ENCODE results near the gene CCDC106. TPM values are rescaled to one million over a fixed set of nuclear protein-coding genes. Genes with fewer than 3 reads are reported as not detected.

CCDC106 gene
- 2.6 TPM for polyA plus RNA-seq (2012; ENCODE audit: insufficient read depth, insufficient read length)

- peak; percentile 57 for DNase-seq (ENCODE audit: low read depth, low spot score)
- peak within 1 kb of the TSS; percentile 68 for H3K4me3 ChIP-seq (ENCODE audit: low read length)
Measured at GRCh38 chr19:55647732-55648584, at the start of gene CCDC106. Gene CCDC106, plus strand, starts transcription at chr19:55648212. Its CDS starts 835 bp downstream, at chr19:55649047.

GRCh38 chr19:55598719-55599467, 49.1 kb upstream of the CCDC106 start:
- H3K4me3 ChIP-seq (ENCODE audit: low read length), result peak overlapping the region; percentile 84
- DNase-seq (ENCODE audit: low read depth, low spot score), result peak; percentile 97

DNA sequence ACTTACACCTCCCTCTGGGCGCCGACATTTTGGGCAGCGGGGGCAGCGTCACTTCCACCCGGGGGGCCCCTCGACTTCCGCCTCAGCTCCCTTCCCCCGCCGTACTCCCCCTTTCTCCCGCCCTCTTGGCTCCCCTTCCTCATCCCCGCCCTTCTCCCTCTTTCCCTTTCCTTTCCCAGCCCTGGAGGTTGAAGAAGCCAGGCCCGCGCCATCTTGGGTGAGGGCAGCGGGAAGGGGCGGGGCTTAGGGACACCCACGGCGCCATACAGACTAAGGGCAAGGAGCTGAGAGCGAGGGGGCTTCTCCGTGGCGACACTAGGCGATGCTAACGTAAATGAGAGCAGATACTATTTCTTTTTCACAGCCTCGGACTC, 48.6 kb upstream of the CCDC106 start, which contains the start of gene FIZ1:
Gene FIZ1, minus strand, starts transcription at position 50 of the 374 bp plus-strand sequence. CDS start 1,652 bp downstream, outside the sequence.
- peak within 1 kb of the TSS; percentile 84 for H3K4me3 ChIP-seq (ENCODE audit: low read length)
- peak; percentile 99 for DNase-seq (ENCODE audit: low read depth, low spot score)

DNA sequence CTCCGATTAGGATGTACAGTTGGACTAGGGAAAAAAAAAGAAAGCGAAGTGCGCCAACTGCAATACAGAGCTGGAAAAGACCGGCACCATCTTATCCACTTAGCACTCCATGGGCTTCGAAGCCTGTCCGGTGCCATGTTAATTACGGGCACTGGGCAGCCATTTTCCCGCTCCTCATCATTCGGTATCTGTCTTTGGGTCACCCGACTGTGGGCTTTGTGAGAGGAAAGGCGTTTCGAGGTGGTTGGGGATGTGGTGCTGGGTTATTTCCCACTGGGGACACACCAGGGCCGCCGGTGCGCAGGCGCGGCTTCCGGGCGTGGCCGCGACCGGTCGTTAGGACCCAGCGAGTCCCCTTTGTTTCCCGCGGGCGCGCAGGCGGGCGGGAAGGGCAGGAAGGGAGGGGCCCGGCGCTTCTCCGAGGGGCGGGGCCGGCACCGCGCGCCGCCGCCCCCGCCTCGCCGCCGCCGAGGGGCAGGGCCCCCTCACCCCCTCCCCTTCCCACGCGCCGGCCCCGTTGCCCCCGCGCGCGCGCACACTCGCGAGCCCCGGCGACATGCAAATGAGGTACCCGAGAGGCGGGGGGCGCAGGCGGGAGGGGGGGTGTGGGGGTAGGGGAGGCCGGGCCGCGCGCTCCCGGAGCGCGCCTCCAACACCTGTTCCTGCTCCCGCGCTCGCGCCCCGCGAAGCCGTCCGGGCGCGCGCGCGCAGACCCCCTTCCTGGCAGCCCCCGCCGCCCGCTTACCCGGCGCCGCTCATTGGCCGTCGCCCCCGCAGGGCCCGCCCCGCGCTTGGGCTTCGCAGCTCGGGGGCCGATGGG, 48.0 kb upstream of the CCDC106 start, which contains the start of gene ZNF524:
Gene ZNF524, plus strand, starts transcription at position 447 of the 820 bp plus-strand sequence. CDS start 1,825 bp downstream, outside the sequence.
- H3K4me3 ChIP-seq (ENCODE audit: low read length), result peak within 1 kb of the TSS; percentile 84
- peak; percentile 89 for DNase-seq (ENCODE audit: low read depth, low spot score)

GRCh38 chr19:55600662-55601028, 47.4 kb upstream of the CCDC106 start:
- peak overlapping the region; percentile 74 for H3K4me3 ChIP-seq (ENCODE audit: low read length)
- no peak for DNase-seq (ENCODE audit: low read depth, low spot score)

- no peak for DNase-seq (ENCODE audit: low read depth, low spot score)
- H3K4me3 ChIP-seq (ENCODE audit: low read length), result peak overlapping the region; percentile 74
Measured at GRCh38 chr19:55601084-55601483, 46.9 kb upstream of the CCDC106 start.

GRCh38 chr19:55602104-55603001, 45.7 kb upstream of the CCDC106 start:
- no peak overlapping the region for H3K4me3 ChIP-seq (ENCODE audit: low read length)
- no peak for DNase-seq (ENCODE audit: low read depth, low spot score)

GRCh38 chr19:55603115-55603514, 44.9 kb upstream of the CCDC106 start:
- no peak overlapping the region for H3K4me3 ChIP-seq (ENCODE audit: low read length)
- DNase-seq (ENCODE audit: low read depth, low spot score), result no peak

DNA sequence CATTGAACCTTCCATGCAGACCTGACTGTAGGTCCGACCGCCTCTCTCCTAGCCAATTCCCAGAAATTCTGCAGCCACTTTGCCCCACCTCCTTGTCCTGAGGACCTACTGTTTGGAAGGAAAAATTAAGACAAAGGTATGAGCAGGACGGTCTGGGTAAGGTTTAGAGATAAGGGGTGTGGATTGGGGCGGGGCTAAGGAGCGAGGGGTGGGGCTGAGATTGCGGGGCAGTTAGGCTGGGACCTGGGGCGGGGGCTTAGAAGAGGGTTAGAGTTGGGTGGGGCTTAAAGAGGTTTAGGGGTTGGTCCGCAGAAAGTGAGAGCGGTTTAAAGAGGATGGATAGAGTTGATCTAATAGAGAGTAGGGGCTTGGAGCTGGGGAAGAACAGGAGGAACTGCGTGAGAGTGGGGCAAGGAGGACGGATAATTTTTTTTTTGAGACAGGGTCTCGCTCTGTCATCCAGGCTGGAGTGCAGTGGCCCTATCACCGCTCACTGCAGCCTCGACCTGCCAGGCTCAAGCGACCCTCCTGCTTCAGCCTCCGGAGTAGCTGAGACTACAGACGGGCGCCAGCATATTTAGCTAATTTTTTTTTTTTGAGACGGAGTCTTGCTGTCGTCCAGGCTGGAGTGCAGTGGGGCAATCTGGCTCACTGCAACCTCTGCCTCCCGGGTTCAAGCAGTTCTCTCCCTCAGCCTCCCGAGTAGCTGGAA, 44.3 kb upstream of the CCDC106 start:
- no peak for DNase-seq (ENCODE audit: low read depth, low spot score)
- H3K4me3 ChIP-seq (ENCODE audit: low read length), result no peak overlapping the region

GRCh38 chr19:55605207-55605636, 42.8 kb upstream of the CCDC106 start:
- DNase-seq (ENCODE audit: low read depth, low spot score), result peak; percentile 95
- H3K4me3 ChIP-seq (ENCODE audit: low read length), result peak overlapping the region; percentile 91

- DNase-seq (ENCODE audit: low read depth, low spot score), result peak; percentile 73
- H3K4me3 ChIP-seq (ENCODE audit: low read length), result peak within 1 kb of the TSS; percentile 91
Measured at GRCh38 chr19:55605637-55606470, 42.2 kb upstream of the CCDC106 start, which contains the start of gene ZNF865. Gene ZNF865, plus strand, starts transcription at chr19:55605647. Its CDS starts 7,972 bp downstream, at chr19:55613619.

GRCh38 chr19:55606471-55606787, 41.6 kb upstream of the CCDC106 start:
- DNase-seq (ENCODE audit: low read depth, low spot score), result no peak
- H3K4me3 ChIP-seq (ENCODE audit: low read length), result peak overlapping the region; percentile 91

DNA sequence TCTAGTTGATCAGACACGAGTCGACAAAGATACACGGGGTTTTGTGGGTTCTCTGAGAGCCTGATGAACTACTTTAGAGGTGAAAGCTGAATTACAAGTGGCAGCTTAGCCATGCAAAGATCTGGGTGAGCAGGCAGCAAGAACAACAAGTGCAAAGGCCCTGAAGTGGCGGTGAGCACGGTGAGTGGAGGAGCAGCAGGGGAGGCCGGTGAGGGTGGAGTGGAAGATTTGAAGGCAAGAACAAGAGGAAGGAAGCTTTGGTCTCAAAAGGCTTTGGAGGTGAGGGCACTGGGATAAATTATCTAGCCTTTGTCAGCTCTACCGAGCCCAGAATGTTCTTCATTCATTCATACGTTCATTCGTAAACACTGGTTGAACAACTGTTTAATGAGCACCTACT, 41.2 kb upstream of the CCDC106 start:
- peak overlapping the region; percentile 91 for H3K4me3 ChIP-seq (ENCODE audit: low read length)
- DNase-seq (ENCODE audit: low read depth, low spot score), result no peak

GRCh38 chr19:55609326-55609725, 38.7 kb upstream of the CCDC106 start:
- no peak for DNase-seq (ENCODE audit: low read depth, low spot score)
- H3K4me3 ChIP-seq (ENCODE audit: low read length), result no peak overlapping the region

DNA sequence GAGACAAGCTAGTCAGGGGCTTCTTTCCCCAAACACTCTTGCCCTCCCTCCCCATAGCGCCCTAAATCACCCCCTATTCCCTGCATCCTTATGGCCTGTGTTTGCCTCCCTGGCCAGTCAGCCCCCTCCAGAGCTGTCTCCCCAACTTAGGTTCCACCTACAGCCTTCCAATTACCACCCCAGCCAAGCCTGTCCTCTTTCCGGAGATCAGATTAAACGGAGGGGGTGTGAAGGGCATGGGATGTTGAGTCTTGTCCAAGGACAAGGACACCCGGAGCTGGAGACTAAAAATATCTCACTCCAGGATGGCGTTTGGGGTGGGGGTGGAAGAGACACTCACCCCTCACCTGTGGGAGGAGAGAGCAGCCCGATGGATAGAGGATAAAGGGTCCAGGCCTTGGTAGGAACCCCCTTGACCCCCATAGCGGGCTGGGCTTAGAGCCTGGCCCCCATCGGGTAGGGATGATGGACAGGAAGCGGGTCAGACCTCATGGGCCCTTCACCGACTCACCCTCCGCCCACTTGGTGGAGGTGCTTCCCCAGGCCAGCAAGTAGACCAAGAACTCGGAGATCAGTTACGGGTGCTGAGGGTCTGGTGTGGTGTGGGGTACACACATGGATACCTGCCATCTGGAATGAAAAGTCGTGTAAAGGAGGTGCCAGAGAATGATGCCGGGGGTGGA, 36.6 kb upstream of the CCDC106 start:
- DNase-seq (ENCODE audit: low read depth, low spot score), result no peak
- no peak overlapping the region for H3K4me3 ChIP-seq (ENCODE audit: low read length)

DNA sequence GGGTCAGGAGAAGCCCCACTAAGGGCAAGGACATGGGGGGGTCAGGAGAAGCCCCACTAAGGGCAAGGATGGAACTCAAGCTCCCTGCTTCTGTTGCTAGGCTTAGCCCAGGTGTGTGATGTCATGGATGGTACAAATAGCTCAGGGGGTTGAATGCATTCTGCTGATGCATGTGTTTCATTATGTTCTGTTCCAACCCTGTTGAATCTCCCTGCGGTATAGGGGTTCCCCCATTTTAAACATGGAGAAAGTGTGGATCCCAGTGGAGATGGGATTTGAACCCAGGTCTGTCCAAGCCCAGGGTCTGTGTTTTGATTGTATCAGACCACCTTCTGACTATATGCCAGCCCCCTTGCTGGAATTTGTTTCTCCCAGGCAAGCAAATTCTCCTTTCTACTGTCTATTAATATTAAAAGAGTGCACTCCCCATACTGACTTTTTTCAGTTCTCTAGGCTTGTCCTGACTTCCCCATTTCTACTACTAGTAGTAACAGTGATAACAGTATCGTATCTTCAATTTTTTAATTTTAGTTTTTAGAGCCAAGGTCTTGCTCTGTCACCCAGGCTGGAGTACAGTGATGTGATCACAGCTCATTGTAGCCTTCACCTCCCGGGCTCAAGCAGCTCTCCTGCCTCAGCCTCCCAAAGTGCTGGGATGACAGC, 35.9 kb upstream of the CCDC106 start:
- no peak overlapping the region for H3K4me3 ChIP-seq (ENCODE audit: low read length)
- no peak for DNase-seq (ENCODE audit: low read depth, low spot score)

Measured in Jurkat, Clone E6-1 (cell line).